ENCODE results near the gene TAGLN2. TPM values are rescaled to one million over a fixed set of nuclear protein-coding genes. Genes with fewer than 3 reads are reported as not detected.

TAGLN2 gene
- total and polyA plus RNA-seq, 9 of the 15 experiments (the other 6 are each of a cell fraction or from before 2014, with no cell fraction given) = 192 to 683 (median 455) TPM

- TF ChIP-seq TFE3 (CRISPR knock-in tag; IDR thresholded peaks at IDR 0.05) = no peak
- 0 out of 2 replicates have a peak, but pooled peaks have one; percentile 61 for TF ChIP-seq E2F5 (CRISPR knock-in tag; IDR thresholded peaks at IDR 0.05)
- peak; percentile 62 for TF ChIP-seq RBM22 (IDR thresholded peaks at IDR 0.05; ENCODE audit: low read depth, low read length, poor library complexity, severe bottlenecking)
- no peak for TF ChIP-seq ZBED1 (IDR thresholded peaks at IDR 0.05)
- TF ChIP-seq LCOR (CRISPR knock-in tag; IDR thresholded peaks at IDR 0.05) = 0 out of 2 replicates have a peak, but pooled peaks have one; percentile 56
- peak; percentile 95 for TF ChIP-seq RFX1 (IDR thresholded peaks at IDR 0.05)
- peak; percentile 69 for TF ChIP-seq SMARCE1 (IDR thresholded peaks at IDR 0.05)
- no peak for TF ChIP-seq ZNF584 (CRISPR knock-in tag; IDR thresholded peaks at IDR 0.05; ENCODE audit: low read depth)
- peak in 1 of 2 experiments; percentile 41; a peak in 1 of 4 replicates for TF ChIP-seq TBL1XR1 (IDR thresholded peaks at IDR 0.05; ENCODE audit: low read length in 2 of 2)
- TF ChIP-seq FOXK2 (conservative IDR thresholded peaks at IDR 0.05 in 1 of 2, IDR thresholded peaks at IDR 0.05 in 1 of 2; ENCODE audit: low read depth in 2 of 2) = peak; percentile 74 to 76; a peak in 3 of 4 replicates
- TF ChIP-seq ZFPM2 (CRISPR knock-in tag; IDR thresholded peaks at IDR 0.05) = no peak
- TF ChIP-seq ZNF232 (CRISPR knock-in tag; IDR thresholded peaks at IDR 0.05) = 0 out of 2 replicates have a peak, but pooled peaks have one; percentile 48
- 0 out of 2 replicates have a peak, but pooled peaks have one; percentile 13 for TF ChIP-seq ZEB2 (IDR thresholded peaks at IDR 0.05)
- TF ChIP-seq SPI1 (IDR thresholded peaks at IDR 0.05; ENCODE audit: borderline replicate concordance, low read depth, low read length) = 0 out of 2 replicates have a peak, but pooled peaks have one; percentile 23
- 0 out of 2 replicates have a peak, but pooled peaks have one; percentile 35 for TF ChIP-seq NCOA1 (IDR thresholded peaks at IDR 0.05; ENCODE audit: low read depth)
- TF ChIP-seq CXXC5 (CRISPR knock-in tag; IDR thresholded peaks at IDR 0.05) = peak; percentile 35
- no peak for TF ChIP-seq ZNF444 (CRISPR knock-in tag; IDR thresholded peaks at IDR 0.05)
- TF ChIP-seq ZKSCAN3 (CRISPR knock-in tag; IDR thresholded peaks at IDR 0.05) = no peak
- peak; percentile 56 for TF ChIP-seq GABPA (tag; conservative IDR thresholded peaks at IDR 0.05; ENCODE audit: low read depth)
- TF ChIP-seq POLR2B (IDR thresholded peaks at IDR 0.05; ENCODE audit: low read depth, partially characterized antibody) = peak; percentile 8
- TF ChIP-seq FOXO4 (CRISPR knock-in tag; IDR thresholded peaks at IDR 0.05) = no peak
- peak; percentile 79 for TF ChIP-seq FOXP1 (CRISPR knock-in tag; IDR thresholded peaks at IDR 0.05)
Observed at GRCh38 chr1:159923203-159924024, 1.9 kb downstream of the TAGLN2 start (continued).
